GM18498 (cell line): Measurements from ENCODE around the gene PIKFYVE.
"Not testable (repeated sequence)": the region's sequence is repeated elsewhere in the genome, so short reads cannot be mapped to it uniquely, and the experiment has no call there.

Experiments used
- ATAC-seq: cut with Tn5 transposase; IDR thresholded peaks from one replicate; pipeline ENCODE4 v1.9.1; 2021; ENCODE audit warnings: mild to moderate bottlenecking, moderate library complexity; ENCODE audit not compliant: unreplicated experiment

The PIKFYVE gene

GRCh38 chr2:208254118-208254870, 11.8 kb upstream of the PIKFYVE start:
- ATAC-seq = peak; percentile 71

- ATAC-seq = peak; percentile 85
Observed at GRCh38 chr2:208254871-208255556, 11.0 kb upstream of the PIKFYVE start, which contains the start of gene IDH1. Gene IDH1, minus strand, starts transcription at chr2:208255071. Its CDS starts 3,520 bp downstream, at chr2:208251551.

GRCh38 chr2:208255557-208256106, 10.4 kb upstream of the PIKFYVE start:
- peak; percentile 20 for ATAC-seq

- ATAC-seq = no peak
Observed at GRCh38 chr2:208256192-208256782, 9.8 kb upstream of the PIKFYVE start.

GRCh38 chr2:208256849-208257813, 8.9 kb upstream of the PIKFYVE start:
- not testable (repeated sequence) for ATAC-seq

GRCh38 chr2:208265371-208265800, 669 bp upstream of the PIKFYVE start:
- ATAC-seq = peak; percentile 25

GRCh38 chr2:208266553-208266893, 468 bp downstream of the PIKFYVE start:
- ATAC-seq = peak; percentile 7

- ATAC-seq = no peak
Observed at GRCh38 chr2:208266936-208267335, 881 bp downstream of the PIKFYVE start.

GRCh38 chr2:208267526-208267925, 1.5 kb downstream of the PIKFYVE start:
- not testable (repeated sequence) for ATAC-seq

GRCh38 chr2:208268156-208268952, 2.3 kb downstream of the PIKFYVE start:
- no peak for ATAC-seq

- ATAC-seq = no peak
Observed at GRCh38 chr2:208269091-208269490, 3.0 kb downstream of the PIKFYVE start.

GRCh38 chr2:208274748-208275147, 8.7 kb downstream of the PIKFYVE start:
- ATAC-seq = no peak

- no peak for ATAC-seq
Observed at GRCh38 chr2:208278549-208278948, 12.5 kb downstream of the PIKFYVE start.

- no peak for ATAC-seq
Observed at GRCh38 chr2:208279236-208279635, 13.2 kb downstream of the PIKFYVE start.

- ATAC-seq = no peak
Observed at GRCh38 chr2:208280234-208280633, 14.2 kb downstream of the PIKFYVE start.

- ATAC-seq = no peak
Observed at GRCh38 chr2:208280933-208281332, 14.9 kb downstream of the PIKFYVE start.

GRCh38 chr2:208285853-208286252, 19.8 kb downstream of the PIKFYVE start:
- no peak for ATAC-seq

GRCh38 chr2:208294482-208295024, 28.5 kb downstream of the PIKFYVE start:
- peak; percentile 53 for ATAC-seq

- no peak for ATAC-seq
Observed at GRCh38 chr2:208295834-208296233, 29.8 kb downstream of the PIKFYVE start.
